ENCODE data around the gene NUP37.

DNA sequence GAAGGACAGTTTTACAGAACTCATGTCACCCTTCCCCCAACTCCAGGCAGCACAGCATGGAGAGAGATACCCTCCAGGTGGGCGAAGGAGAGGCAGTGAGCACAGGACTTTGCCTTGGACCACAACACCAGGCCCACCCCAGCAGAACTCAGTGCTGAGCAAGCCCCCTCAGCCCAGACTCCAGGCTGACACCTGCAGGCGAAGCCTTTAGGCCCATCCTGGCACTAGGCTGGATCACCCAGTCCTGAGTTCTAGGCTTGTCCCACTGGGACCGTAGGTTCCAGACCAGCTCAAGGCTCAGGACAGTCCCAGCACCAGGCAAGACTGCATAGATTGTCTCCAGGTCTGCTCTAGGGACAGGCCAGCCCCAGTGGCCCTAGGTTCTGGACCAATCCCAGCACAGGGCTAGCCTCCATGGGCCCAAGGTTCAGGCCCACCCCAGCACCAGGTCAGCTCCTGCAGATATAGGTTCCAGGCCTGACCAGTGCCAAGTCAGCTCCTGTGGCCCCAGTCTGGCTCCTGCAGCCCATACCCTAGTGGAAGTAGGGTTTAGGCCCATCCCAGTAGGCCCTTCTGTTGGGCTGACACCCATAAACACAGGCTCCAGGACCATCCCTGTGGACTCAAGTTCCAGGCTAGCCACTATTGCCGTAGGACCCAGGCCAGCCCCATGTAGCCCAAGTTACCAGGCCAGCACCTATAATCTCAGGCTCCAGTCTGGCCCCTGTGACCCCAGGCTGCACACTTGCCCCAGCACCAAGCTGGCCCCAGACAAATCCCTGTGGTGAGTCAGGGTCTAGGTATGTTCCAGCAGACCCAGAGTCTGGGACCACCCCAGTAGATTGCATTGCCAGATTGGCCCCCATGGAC lies 67.5 kb downstream of the NUP37 start:
- TF ChIP-seq POLR2AphosphoS5 (IDR thresholded peaks at IDR 0.05; ENCODE audit: borderline replicate concordance, low read depth, low read length) (no peak), EZH2 (IDR thresholded peaks at IDR 0.05) (no peak), FOXP2 (optimal IDR thresholded peaks at IDR 0.05; ENCODE audit: control extremely low read depth, extremely low read length, insufficient read depth) (no peak)

Measured in SK-N-MC (cell line).